HG03175 (cell line): ENCODE results near the gene SH2D4B.

Source experiments
- ATAC-seq: cut with Tn5 transposase; IDR thresholded peaks from one replicate; pipeline ENCODE4 v1.9.1; 2021; ENCODE audit warnings: mild to moderate bottlenecking, moderate library complexity; ENCODE audit not compliant: unreplicated experiment

The SH2D4B gene

DNA sequence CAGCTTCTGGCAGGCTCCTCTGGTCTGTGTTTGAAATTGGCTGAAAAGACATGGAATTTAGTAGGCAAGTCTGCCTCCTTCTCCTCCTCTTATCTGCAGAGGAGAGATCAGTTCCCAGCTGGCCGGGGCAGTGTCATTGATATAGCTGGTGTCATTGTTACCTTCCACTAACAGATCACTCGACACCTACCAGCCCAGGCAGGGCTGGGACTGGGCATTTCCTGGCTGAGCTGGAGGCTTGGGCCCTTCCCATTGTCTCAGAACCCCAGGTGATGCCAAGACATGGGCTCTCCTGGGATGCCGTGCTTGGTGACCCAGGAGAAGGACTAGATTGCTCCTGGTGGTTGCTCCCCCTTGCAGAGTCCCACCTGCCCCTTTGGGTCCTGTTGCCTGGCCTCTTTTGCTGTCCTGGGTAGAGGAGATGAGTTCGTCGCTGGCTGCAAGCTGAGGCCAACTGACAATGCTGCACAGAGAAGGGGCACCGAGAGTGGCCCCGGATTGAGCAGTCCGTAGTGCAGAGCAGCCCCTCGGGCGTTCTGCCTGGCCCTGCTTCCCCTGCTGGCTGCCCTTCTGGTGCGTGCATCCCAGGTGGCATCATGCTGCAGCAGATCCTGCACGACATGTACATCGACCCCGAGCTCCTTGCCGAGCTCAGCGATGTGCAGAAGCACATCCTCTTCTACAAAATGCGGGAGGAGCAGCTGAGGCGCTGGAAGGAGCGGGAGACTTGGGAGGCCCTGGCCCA is at the start of gene SH2D4B:
Gene SH2D4B, plus strand, starts transcription at position 167 of the 745 bp plus-strand sequence. Its CDS starts 430 bp downstream, at position 597.
- no peak for ATAC-seq

DNA sequence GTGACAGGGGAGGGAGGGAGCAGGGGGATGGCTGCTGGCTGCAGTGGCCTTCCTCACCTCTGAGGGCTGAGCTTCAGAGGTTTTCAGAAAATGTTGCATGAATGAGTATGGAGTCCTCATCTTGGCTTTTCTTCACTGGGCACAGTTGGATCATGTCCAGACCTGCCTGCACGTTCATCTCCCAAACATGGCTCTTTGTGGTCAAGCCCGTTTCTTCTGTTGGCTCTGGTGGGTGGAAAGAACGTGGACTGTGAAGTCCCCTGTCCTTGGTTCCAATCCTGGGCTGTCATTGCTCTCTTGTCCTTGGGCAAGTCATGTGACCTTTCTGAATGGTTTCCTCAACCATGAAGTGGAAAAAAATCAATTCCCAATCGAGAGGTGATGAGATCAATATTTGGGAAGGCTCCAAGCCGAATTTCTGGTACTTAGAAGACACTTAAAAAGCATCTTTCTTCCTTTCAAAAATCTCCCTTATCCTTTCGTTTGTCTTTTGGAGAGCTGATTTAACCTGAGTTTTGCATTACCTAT is 49.1 kb upstream of the SH2D4B start:
- ATAC-seq = no peak

DNA sequence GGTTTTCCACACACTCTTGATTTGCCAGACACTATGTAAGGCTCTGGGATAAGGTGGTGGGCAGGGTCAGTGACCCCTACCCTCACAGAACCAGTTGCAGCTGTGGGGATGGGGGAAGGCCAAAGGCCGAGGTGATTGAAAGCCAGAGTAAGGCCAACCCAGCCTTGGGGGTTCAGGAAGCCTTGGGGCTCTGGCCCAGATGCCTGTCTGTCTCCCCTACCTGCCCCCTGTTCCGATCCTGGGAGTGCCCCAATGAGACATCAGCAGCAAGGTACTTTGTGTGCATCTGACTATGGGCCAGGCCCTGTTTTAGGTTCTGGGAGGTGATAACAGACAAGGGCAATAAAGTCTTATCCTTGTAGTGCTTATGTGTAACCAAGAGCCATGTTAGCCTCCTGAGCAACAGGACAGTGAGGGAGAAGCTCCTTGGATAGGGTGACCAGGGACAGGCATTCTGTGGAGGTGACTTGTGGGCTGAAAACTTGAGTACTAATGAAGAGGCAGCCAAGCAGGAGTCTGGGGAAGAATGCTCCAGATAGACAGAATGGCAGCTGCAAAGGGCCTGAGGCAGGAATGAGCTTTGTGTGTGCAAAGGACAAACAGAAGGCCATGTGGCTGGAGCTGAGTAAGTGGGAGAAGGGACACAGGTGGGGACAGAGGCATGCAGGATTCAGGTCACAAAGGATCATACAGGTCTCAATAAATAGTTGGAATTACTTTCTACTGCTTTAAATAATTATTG is 48.2 kb upstream of the SH2D4B start:
- no peak for ATAC-seq

DNA sequence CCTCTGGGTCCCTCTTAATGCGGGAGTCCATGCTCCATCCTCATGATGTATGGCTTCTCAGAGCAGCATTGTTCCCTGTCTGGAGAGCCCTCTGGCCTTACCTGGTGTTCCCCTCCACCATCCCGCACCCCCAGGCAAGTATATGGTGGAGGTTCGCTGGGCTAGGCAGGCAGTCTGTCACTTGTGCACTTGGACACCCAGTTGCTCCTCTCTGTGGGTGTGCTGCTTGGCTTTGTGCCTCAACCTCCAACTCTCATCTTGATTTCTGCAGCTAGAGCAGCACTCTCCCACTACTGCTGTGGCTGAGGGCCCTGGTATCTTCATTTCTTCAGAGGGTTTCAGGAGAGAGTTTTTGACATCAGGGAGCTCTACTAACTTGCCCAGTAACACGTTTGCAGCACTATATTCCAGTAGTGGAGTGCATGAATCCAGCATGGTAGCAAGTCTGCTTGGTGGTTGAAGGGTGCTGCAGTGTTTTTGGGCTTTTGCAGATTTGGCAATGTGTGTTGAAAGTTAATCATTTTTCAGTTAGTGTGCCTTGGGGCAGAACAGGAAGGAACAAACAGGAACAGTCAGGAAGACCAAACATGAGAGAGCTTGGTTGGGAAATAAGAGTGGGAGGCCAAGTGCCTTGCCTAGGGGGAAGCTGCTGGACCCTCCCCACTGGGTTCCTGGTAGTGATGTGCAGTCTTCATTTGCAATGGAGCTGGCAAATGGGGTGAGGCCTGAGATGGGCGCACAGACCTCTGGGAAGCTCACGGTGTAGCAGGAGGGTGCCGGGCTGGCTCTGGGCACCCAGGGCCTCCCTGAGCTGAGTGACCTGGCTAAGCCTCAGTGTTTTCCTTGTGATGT is 46.2 kb upstream of the SH2D4B start:
- no peak for ATAC-seq

DNA sequence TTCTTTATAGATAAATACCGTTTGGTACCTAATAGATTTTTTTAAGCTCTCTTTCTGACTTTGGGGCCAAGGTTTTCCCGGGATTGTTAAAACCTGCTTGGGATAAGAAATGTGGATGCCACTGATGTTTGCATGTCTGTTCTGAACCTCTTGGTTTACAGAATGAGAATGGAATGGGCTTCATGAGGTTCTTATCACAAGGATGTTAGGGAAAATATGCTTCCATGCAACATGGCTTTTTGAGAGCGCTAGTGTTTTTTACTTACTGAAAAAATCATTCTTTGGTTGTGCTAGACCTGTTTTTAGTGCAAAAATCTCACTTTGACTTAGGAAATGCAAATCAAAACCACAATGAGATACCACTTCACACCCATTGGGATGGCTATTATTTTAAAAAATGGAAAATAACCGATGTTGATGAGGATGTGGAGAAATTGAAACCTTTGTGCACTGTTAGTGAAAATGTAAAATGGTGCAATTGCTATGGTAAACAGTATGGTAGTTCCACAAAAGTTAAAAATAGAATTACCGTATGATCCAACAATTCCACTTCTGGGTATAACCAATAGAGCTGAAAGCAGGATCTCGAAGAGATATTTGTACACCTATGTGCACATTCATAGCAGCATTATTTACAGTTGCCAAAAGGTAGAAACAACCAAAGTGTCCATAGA is 44.7 kb upstream of the SH2D4B start:
- ATAC-seq = peak; percentile 12

DNA sequence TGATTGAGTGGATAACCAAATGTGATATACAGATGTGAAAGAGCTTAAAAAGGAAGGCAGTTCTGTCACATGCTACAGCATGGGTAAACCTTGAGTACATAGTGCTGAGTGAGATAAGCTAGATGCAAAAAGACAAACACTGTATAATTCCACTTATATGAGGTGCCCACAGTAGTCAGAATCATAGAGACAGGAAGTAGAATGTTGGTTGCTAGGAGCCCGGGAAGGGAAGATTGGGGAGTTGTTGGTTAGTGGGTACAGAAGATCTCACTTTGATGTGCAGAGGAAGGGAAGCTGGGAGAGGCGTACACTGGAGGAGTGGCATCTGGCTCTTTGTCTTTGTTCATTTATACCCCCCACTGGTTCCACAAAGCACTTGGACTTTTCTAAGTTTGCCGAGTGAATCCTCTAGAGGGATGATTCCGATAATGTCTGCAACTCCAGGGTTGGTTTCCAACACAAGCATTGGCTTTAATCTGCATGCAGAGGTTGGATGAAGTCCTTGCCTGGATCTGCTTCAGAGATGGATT is 44.1 kb upstream of the SH2D4B start:
- peak; percentile 55 for ATAC-seq

DNA sequence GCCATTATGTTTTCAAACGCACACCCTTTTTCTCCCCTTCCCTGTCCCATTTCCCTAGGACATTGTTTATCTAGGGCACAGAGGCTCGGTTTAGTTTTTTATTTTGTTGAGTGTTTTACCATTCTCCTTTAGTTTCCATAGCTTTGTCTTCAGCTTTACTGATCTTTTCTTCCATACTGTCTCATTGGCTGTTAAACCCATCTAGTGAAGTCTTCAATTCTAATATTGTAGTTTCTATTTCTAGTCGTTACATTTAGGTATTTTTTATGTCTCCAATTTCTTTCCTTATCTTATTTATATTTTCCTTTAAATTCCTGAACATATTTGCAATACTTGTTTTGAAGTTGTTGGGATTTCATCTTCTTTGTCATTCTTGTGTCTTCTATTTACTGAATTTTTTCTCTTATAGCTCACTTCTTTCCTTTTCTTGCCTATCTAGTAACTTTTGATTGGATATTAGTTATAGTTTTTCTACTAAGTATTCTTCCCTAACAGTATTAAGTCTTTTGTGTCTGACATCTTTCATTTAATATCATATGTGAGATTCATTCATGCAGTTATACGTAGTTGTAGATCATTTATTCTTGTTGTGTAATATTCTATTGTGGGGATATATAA is 41.0 kb upstream of the SH2D4B start:
- ATAC-seq = no peak

DNA sequence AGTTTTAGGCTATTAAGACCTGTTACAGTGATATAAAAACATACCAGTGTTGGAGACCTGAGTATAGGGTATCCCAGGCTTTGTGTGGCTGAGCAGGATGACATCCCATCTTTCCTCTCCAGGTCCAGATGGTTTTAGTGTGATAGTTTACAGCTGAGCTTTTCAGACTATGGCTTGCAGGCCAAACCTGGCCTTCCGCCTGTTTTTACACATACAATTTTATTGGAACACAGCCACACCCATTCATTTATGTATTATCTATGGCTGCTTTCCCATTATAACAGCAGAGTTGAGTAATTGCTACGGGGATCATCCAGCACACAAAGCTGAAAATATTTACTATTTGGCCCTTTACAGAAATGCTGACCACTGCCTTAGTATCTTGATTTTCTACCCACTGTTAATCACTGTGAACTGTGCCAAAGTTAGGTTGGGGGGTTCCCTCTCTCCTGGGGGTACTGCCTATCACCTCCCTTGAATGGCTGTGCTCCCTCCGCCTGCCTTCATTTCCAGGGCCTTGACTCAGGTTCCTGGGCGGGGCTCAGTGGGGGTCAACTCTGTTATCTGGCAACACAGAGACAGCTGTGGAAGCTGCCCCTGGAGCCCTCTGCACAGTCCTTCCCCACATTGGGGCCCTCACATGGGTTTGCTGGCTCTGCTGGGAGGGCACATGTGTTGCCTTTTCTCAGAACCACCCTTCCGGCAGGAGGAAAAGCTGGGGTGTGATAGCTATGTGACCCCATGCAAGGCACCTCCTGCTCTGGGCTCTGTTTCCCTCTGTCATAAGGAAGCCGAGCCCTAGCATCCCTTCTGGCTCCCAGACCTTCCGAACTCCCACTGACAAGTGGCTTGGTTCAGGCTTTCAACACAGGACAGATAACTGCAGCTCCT is 40.3 kb upstream of the SH2D4B start:
- no peak for ATAC-seq

DNA sequence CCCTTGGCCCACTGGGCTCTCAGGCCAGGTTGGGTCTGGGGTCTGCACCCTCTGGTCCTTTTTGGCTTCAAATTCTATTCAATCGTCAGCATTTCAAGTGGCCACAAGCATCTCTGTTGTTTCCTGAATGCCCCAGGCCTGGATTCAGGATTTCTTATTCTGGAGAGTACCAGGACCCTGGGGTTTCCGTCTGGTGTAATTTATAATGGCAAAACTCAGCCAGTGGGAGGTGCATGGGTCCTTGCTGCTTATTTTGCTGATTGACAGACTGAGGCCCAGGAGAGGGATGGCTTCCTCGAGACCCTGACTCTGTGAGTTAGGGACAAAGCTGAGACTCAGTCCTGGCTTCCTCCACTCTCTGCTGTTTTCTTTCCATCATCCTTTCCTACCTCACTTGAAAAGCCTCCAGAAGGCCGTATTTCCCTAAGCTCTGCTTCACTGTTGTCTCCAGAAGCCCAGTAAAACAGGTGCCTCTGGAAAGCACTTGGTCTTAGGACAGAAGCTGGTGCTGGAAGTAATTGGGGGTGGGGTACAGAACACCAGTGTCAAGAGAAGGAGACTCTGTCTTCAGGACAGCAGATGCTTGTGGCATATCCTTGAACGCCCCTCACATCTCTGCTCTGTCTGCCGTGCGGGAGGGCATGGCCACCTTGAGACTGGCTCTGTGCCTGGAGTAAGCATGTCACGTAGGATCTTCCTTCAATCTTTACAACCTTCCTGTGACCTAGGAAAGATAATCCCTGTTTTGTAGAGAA is 39.4 kb upstream of the SH2D4B start:
- no peak for ATAC-seq

DNA sequence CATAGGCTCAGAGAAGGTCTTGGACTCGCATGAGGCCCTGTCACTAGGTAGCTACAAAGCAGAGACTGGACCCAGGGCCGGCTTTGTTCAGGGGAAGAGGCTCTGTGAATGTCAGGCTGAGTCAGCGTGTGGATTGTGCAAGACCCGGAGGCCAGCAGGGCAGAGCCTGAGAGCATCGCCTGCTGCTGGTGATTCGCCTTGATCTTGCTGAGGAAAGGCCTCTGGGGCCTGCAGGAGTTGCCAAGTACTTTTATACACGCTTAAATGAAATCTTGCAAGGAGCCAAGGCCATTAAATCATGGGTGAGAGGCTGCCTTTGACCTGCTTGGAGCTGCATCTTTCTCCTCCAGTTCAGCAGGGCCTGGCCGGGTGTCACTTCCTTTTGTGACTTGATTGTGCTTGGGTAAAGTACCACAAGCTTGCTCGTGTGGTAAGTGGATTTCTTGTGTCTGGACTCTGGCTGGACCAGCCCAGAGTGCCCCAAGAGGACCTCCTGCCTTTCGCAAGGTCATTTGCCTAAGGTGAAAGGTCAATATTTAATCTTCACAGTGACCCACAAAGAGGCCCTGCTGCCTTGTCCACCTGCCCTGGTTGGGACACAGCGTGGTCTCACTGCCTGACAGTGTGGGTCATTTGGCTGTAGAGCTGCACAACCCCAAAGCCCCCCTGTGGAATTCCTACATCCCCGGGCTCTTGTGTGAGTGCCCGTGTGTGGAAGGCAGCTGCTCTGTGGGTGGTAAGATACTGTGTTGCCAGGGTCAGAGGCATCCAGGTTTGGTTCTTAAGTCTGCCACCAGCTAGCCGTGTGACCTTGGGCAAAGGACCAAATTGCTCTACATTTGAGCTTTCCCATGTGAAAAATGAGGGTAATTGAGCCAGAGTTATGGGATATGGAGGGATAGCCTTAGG is 38.6 kb upstream of the SH2D4B start:
- ATAC-seq = no peak

DNA sequence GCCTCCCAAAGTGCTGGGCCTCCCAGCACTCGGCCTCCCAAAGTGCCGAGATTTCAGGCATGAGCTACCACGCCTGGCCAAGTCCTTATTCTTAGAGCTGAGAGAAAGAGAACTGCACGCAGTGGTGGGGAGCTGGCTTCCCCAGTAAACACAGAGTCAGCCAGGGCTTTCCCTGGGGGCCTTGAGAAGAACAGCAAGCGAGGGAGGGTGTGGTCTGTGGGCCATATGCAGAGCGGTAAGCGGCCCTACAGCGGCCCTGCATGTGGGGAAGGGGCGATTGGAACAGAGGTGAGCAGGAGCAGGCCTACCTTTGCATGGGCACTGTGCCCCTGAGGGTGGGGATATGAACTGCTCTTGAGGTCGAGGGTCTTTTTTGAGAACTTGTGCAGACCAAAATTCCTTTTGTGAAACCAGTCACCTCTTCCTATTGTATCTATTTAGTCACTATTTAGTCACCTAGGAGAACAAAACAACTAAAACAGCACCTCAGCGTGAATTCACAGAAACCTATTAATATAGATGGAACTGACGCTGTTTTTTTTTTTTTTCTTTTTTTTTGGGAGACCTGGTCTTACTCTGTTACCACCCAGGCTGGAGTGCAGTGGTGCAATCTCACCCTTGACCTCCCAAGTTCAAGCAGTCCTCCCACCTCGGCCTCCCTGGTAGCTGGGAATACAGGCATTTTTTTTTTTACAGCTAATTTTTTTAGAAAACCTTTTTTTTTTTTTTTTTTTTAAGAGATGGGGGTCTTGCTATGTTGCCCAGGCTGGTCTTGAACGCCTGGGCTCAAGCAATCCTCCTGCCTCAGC is 36.9 kb upstream of the SH2D4B start:
- ATAC-seq = peak; percentile 58

DNA sequence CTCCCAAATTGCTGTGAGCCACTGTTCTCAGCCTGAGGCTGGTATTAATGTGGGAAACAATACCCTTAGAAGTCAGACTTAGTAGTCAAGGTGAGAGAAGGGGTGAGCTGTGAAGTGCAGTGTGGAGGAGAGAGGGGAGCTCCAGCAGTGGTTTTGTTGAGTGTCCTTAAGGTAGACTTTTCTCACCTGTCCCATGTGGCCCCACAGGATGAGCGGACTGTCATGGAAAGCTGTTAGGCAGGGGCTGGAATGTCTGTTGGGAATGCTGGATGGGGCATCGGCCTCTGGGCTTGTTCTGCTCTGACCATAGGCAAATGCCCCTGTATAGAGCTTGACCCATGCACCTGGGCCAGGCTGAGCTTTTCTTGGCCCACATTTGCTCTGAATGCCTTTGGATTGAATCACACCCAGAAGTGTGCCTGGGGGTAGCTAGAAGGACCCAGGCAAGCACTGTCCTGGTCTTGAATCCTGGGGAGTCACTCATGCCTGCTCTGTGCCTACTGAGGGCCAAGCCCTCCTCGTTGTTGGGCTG is 36.3 kb upstream of the SH2D4B start:
- ATAC-seq = no peak

DNA sequence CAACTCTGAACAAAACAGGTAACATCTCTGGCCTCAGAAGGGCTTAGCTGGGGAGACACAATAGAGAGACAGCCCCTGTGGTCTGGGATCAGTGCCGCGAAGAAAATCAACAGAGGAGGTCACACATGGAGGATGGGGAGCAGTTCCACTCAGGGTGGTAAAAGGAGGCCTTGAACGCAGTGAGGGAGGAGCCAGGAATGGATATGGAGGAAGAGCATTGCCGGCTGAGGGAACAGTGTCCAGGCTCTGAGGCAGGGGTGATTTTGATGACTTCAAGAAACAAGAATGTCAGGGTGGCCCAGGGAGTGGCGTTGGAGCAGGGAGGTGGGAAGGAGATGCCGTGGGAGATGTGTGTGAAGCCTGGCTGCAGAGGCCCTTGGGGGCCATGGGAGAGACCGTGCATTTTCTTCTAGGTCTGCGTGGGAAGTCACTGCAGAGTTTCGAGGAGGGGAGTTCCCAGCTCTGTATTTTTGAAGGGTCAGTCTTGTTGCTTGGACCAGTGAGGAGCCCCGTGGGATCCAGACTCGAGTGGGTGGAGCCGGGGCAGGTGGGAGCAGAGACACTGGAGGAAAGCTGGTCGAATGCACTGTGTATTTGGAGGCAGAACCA is 35.7 kb upstream of the SH2D4B start:
- ATAC-seq = no peak

DNA sequence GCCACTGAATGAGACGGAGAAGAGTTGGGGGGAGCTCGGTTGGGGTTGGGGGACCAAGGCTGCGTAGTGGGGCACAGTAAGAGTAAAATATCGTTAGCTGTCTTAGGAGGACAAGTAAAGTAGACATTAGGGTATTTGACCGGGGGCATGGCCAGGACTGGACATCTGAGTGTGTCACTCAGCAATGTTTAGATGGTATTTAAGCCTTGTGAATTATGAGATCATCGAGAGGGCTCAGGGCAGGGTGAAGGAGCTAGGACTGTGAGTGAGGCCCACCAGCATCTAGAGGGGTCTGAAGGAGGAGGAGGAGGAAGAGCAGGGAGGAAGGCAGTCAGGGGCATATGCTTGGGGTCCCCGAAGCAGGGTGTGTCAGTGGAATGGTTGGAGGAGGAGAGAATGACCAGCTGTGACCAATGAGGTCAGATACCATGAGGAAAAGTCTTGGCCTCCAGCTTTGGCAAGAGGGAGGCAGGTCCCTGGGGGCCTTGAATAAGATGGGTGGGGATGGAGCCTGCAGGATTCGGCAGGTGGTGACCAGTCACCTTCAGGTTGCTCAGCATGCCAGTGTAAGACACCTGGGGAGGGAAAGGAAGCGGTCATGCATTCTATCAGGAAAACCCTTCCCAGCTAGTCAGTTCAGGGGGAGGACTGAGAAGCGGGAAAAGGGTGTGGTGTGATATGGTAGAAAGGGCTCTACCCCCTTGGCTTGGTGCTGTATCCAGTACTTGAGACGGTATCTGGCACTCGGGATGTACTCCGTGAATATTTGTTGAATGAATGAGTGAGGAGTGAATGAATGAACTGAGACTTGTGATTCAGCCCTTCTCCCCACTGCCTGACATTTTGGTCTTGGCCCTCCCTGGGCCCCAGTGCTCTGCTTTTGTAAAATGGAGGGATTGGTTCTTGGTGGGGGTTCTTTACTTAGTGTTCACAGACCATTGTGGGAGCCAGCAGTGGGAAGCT is 34.8 kb upstream of the SH2D4B start:
- ATAC-seq = no peak
